GM23338 (cell line): ENCODE results near the gene METTL21C.

ENCODE experiments used
- TF ChIP-seq, protein P1 (sequence below): IDR thresholded peaks from one replicate; pipeline ENCODE4 v1.6.1; 2018; ENCODE audit warnings: antibody characterized with exemption; ENCODE audit not compliant: unreplicated experiment
- TF ChIP-seq, protein P2 (sequence below), 2 experiments: fragments of 200-600 bp in 1 of 2; sonication (generic) in 1 of 2; conservative IDR thresholded peaks; 2 replicates each; pipeline versions ENCODE4 v1.5.1 to v1.6.1; 2016 to 2017; ENCODE audit warnings: antibody characterized with exemption in 2 of 2, low read depth in 2 of 2, mild to moderate bottlenecking in 2 of 2, moderate library complexity in 1 of 2

DNA sequence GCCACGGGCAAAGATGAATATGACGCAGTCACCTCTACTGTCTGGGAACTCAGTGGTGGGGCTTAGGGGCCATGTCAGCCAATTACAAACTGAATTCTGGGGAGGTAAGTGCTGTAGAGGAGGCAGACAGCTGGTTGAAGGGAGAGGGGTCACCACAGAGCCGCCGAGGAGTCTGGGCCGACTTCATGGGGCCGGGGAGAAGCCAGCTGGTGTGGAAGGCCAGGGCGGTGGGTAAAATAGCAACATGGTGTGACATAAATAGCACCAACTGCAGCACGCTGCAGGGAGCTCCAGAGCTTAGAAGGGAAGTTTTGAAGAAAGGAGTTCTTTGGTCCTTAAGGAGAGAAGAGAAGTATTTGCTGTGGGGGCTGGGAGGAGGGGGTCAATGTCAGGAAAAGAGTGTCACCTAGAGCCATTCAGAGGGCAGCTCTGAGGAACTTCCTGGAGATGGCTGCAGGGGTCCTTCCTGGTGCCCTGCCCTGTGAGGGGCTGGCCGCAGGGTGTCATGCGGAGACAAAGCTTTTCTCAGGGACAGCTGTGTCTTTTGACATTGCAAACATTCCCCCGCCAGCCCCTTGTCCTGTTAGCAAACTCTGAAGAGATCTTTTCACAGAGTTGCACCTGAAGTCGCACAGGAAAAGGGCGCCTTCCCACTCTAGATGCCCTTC lies 6.4 kb downstream of the METTL21C start:
- TF ChIP-seq, protein P1, sequence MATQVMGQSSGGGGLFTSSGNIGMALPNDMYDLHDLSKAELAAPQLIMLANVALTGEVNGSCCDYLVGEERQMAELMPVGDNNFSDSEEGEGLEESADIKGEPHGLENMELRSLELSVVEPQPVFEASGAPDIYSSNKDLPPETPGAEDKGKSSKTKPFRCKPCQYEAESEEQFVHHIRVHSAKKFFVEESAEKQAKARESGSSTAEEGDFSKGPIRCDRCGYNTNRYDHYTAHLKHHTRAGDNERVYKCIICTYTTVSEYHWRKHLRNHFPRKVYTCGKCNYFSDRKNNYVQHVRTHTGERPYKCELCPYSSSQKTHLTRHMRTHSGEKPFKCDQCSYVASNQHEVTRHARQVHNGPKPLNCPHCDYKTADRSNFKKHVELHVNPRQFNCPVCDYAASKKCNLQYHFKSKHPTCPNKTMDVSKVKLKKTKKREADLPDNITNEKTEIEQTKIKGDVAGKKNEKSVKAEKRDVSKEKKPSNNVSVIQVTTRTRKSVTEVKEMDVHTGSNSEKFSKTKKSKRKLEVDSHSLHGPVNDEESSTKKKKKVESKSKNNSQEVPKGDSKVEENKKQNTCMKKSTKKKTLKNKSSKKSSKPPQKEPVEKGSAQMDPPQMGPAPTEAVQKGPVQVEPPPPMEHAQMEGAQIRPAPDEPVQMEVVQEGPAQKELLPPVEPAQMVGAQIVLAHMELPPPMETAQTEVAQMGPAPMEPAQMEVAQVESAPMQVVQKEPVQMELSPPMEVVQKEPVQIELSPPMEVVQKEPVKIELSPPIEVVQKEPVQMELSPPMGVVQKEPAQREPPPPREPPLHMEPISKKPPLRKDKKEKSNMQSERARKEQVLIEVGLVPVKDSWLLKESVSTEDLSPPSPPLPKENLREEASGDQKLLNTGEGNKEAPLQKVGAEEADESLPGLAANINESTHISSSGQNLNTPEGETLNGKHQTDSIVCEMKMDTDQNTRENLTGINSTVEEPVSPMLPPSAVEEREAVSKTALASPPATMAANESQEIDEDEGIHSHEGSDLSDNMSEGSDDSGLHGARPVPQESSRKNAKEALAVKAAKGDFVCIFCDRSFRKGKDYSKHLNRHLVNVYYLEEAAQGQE: no peak
- TF ChIP-seq, protein P2, sequence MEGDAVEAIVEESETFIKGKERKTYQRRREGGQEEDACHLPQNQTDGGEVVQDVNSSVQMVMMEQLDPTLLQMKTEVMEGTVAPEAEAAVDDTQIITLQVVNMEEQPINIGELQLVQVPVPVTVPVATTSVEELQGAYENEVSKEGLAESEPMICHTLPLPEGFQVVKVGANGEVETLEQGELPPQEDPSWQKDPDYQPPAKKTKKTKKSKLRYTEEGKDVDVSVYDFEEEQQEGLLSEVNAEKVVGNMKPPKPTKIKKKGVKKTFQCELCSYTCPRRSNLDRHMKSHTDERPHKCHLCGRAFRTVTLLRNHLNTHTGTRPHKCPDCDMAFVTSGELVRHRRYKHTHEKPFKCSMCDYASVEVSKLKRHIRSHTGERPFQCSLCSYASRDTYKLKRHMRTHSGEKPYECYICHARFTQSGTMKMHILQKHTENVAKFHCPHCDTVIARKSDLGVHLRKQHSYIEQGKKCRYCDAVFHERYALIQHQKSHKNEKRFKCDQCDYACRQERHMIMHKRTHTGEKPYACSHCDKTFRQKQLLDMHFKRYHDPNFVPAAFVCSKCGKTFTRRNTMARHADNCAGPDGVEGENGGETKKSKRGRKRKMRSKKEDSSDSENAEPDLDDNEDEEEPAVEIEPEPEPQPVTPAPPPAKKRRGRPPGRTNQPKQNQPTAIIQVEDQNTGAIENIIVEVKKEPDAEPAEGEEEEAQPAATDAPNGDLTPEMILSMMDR (conservative IDR thresholded peaks at IDR 0.05; ENCODE audit: low read depth in 2 of 2): peak in 1 of 2 experiments; percentile 15; a peak in 1 of 4 replicates
